ENCODE data around the gene MAPK8IP3.

The MAPK8IP3 gene

DNA sequence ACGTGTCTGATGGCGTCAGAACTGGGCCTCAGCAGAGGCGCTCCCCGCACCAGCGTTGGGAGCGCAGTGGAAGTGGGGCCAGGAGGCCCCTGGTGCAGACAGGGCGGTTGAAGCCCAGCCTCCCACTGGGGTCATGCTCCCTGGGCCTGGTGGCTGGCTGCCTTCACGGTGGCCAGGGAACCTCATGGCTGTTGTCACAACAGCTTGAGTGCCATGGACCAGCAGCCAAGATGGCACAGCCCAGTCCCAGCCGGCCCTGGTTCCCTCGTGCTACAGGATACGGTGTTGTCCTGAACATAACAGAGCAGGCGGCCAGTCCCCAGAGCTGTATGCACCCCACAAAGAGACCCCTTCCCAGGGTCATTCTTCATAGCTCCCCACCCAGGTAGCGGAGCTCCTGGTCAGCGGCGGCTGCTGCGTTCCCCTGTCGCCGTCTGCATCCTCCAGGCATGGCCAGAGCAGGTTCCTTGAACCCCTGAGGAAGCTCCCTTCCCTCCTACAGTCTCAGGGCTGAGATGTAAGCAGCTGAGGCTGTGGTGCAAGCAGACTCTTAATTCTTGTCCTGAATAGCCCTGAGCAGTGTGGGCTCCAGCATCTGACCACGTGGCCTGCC is 35.7 kb downstream of the MAPK8IP3 start:
- DNase-seq (ENCODE audit: low spot score), result no peak

DNA sequence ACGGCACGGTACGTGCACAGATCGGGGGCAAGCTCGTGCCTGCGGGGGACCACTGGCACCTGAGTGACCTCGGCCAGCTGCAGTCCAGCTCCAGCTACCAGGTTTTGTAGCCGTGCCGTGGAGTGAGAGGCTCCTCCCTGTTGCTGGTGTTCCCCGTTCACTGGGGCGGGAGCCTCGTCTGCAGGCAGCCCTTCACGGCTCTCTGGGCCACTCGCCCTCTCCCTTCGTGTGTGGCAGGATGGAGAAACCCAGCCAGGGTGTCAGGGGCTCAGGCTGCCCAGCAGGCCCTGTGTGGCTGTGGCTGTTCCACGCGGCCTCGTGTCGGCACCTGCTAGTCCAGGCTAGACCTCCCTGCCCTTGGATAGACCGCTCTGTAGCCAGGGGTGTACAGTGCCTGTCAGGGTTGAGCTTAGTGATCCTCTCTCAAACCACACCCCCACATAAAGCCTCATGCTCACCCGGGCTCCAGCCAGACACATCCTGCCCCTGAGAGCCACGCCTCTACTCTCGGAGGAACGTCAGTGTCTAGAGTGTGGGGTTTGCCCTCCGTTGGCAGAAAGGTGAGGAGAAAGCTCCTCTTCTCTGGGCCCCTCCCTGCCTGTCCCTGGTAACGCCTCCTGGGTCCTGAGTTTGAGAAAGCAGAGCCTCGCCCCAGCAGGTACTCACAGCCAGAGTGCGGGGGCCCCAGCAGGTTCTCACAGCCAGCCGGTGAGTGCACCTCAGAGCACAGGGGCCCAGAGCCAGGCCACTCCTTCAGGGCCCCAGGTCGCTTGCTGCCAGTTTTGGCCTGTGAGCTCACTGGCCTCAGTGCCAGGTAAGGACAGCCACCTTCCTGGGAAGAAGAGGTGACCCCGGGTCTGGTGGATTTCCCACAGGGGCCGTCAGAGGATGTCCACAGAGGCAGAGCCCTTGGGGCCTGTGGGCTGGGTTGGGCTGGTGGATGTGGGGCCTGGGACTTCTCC is 37.7 kb downstream of the MAPK8IP3 start:
- DNase-seq (ENCODE audit: low spot score), result no peak

GRCh38 chr16:1744338-1744840 is 38.4 kb downstream of the MAPK8IP3 start:
- DNase-seq (ENCODE audit: low spot score), result no peak

DNA sequence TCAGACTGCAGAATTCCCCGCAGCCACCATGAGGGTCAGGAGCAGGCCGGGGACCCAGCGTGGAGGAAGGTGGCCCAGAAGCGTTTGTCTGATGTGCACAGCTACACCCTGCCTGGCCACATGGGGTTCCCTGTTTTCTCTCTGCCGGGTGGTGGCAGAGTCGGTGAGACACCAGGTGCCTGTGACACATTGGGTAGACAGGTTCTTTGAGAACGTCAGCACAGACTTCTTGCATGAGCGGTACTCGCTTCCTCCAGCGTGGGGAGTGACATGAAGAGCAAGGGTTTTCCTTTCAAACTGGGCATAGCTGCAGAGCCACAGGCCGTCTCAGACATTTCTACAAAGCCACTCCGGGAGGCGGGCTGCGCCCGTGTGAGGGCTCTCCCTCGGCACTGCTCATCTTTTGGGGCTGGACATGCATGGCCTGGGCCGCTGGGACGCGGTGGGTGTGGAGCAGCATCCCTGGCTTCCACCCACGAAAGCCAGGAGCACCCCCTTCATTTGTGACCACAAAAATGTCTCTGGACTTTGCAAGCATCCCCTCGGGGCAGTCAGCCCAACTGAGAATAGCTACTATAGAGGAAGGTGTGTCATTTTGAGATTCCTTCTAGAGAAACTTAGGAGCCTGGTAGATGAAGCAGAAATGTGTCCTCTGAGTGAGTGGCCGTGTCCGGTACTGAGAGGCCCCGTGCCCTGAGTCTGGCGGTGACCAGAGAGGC is 39.3 kb downstream of the MAPK8IP3 start:
- no peak for DNase-seq (ENCODE audit: low spot score)

DNA sequence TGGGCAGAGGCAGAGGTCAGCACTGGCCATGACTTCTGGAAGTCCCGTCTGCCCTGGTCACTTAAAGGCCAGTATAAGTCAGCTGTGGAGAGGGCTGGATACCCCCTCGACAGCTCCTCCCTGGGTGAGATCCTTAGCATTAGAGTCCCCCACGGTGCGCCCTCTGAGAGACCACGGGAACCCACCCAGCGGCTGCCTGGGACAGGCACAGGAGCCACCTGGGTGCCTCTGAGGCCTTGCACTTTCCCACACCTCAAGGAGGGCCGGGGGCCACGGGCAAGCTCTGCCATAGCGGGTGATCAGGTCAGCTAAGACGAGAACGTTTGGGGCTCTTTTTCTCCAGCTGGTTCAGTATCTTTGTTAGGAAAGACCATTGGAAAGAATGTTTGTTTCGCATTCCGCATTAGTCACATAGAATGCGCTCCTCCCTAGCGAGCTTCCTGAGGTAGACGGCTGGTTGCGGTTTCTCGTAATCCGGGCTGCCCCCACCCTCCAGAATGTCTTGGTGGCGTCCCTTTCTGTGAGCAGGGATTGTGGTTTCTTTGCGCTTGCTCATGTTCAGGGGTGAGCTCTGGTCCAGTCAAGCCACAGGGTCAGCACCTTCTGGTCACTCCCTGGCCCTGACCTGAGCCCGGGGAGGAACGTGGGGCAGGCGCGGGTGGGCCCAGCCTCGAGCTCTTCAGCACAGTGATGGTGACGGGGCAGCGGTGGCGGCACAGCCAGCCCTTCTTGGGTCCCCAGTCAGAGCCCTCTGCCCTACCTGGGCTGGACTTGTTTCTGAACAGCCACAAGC is 40.1 kb downstream of the MAPK8IP3 start:
- DNase-seq (ENCODE audit: low spot score), result no peak

DNA sequence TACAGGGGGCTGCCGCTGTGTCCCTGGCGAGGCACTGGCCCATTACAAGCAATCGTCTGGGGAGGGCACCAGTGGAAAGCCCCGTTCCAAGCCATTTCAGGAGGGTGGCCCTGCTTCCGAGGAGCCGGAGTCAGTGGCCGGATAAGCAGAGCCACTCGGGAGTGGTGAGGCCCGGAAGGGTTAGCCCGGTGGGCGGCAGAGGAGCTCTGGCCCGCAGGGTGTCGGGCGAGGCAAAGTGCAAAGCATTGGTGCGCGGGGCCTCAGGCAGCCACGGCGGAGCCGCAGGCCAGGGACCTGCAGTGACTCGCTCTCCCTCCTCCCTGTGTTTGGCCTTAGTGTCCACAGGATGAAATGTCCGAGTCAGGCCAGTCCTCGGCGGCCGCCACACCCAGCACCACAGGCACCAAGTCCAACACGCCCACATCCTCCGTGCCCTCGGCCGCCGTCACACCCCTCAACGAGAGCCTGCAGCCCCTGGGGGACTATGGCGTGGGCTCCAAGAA is 40.7 kb downstream of the MAPK8IP3 start:
- no peak for DNase-seq (ENCODE audit: low spot score)

GRCh38 chr16:1747934-1748333 is 41.9 kb downstream of the MAPK8IP3 start:
- no peak for DNase-seq (ENCODE audit: low spot score)

GRCh38 chr16:1749152-1750117 is 43.4 kb downstream of the MAPK8IP3 start:
- DNase-seq (ENCODE audit: low spot score), result no peak

DNA sequence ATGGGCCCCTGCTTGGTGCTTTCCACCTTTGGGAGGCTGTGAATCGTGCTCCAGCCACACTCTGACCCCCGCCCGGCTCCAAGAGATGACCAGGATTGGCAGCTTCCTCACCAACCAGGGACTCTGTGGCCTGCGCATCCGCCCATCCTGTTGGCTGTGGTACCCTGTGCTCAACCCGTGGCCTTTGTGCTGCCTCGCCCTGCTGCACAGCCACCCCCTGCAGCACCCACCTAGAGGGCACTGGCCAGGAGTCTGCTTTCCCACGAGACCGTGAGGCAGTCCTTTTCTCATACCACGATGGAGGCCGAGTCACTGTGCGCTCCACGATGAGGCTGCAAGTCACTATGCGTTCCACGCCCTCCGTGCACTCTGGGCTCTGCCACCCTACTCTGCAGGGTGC is 46.0 kb downstream of the MAPK8IP3 start:
- no peak for DNase-seq (ENCODE audit: low spot score)

GRCh38 chr16:1752853-1753252 is 46.9 kb downstream of the MAPK8IP3 start:
- DNase-seq (ENCODE audit: low spot score), result no peak

DNA sequence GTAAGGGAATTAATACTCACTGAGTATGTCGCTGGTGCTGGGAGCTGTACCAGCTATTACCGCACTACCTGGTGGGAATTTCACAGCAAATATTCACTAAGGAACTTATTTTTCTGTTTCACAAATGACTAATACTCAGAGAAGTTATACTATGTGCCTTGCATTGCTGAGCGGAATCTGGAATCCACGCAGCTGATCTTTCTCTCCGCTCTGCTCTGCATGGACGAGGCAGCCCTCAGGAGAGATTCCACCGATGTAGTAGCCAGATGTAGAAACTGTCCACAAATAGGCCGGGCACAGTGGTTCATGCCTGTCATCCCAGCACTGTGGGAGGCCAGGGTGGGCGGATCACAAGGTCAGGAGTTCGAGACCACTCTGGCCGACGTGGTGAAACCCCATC is 48.2 kb downstream of the MAPK8IP3 start:
- DNase-seq (ENCODE audit: low spot score), result no peak

DNA sequence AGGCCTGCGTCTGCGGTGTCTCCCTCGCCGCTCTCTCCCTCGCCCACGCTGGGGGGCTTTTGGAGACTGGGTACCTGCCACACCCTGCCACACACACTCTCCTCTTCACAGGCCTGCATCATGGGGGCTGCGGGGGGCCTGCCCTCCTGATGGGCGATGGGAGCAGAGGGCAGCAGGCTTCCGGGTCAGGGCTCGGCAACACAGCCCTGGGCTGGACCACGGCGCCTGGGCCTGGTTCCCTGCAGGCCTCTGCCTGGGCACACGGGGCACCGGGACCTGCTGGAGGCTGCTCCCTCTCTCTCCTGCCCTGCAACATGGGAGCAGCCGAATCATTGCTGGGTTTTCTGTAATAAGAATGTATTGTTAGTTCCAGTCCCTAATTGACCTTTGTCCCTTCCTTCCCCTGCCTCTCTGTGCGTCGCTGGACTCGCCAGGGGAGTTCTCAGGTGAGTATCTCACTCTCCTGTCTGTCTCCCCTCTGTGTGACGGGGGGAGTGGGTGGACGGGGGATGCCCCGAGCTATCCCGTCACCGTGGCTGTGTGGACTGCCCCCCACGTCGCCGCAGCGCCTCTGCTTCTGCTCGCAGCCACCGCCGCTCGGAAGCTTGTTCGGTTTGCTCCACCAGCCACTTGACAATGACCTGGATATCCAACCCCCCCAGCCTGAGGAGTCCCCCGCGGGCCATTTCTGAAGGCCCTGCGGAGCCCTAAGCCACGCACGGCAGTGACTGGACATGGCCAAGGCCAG is 51.9 kb downstream of the MAPK8IP3 start:
- DNase-seq (ENCODE audit: low spot score), result no peak

- no peak for DNase-seq (ENCODE audit: low spot score)
These were observed 52.9 kb downstream of the MAPK8IP3 start for GRCh38 chr16:1758923-1759322.

GRCh38 chr16:1759511-1759910 is 53.5 kb downstream of the MAPK8IP3 start:
- no peak for DNase-seq (ENCODE audit: low spot score)

- no peak for DNase-seq (ENCODE audit: low spot score)
These were observed 54.9 kb downstream of the MAPK8IP3 start for GRCh38 chr16:1760911-1761310.

- DNase-seq (ENCODE audit: low spot score), result no peak
These were observed 55.8 kb downstream of the MAPK8IP3 start for GRCh38 chr16:1761751-1762150.

GRCh38 chr16:1762196-1762878 is 56.3 kb downstream of the MAPK8IP3 start:
- DNase-seq (ENCODE audit: low spot score), result no peak

GRCh38 chr16:1762879-1763520 is 57.0 kb downstream of the MAPK8IP3 start:
- no peak for DNase-seq (ENCODE audit: low spot score)

All from LoVo (cell line).